ENCODE data around the gene SLC6A7. TPM values are rescaled to one million over a fixed set of nuclear protein-coding genes. Genes with fewer than 3 reads are reported as not detected.

SLC6A7 gene
- total RNA-seq, 1 donor from 2014 or later, result not detected

- Mint-ChIP-seq H3K4me3 (no peak overlapping the region), H3K4me1 (no peaks in the 10 kb centered on the region), H3K27me3 (peaks cover 4% of the 10 kb centered on the region), H3K36me3 (ENCODE audit: low read depth) (no peaks in the 10 kb centered on the region), H3K27ac (no peak overlapping the region), H3K9me3 (no peaks in the 10 kb centered on the region)
- ATAC-seq (ENCODE audit: low read depth) (no peak), DNase-seq (no peak)
- intact Hi-C loops (cut with micrococcal nuclease), result no loop called here
- no peak for TF ChIP-seq CTCF (IDR thresholded peaks at IDR 0.05)
- POLR2A ChIA-PET, result no interaction called here
- CTCF ChIA-PET, result no interaction called here
Observed at GRCh38 chr5:150244209-150244608, 54.3 kb downstream of the SLC6A7 start.

- POLR2A ChIA-PET, result no interaction called here
Observed at GRCh38 chr5:150245111-150245789, 55.4 kb downstream of the SLC6A7 start.

GRCh38 chr5:150245808-150246207 is 55.9 kb downstream of the SLC6A7 start:
- intact Hi-C loops (cut with micrococcal nuclease), result no loop called here
- Mint-ChIP-seq H3K4me3 (no peak overlapping the region), H3K36me3 (ENCODE audit: low read depth) (no peaks in the 10 kb centered on the region), H3K4me1 (no peaks in the 10 kb centered on the region), H3K27me3 (peaks cover 7% of the 10 kb centered on the region), H3K27ac (no peak overlapping the region), H3K9me3 (no peaks in the 10 kb centered on the region)
- no peak for TF ChIP-seq CTCF (IDR thresholded peaks at IDR 0.05)
- ChIA-PET CTCF (no interaction called here), POLR2A (no interaction called here)
- DNase-seq (no peak), ATAC-seq (ENCODE audit: low read depth) (no peak)

More at GRCh38 chr5:150245111-150245789, 55.4 kb downstream of the SLC6A7 start:
- intact Hi-C loops (cut with micrococcal nuclease), result no loop called here
- no peak overlapping the region for H3K27ac Mint-ChIP-seq
- peaks cover 7% of the 10 kb centered on the region for H3K27me3 Mint-ChIP-seq
- no peaks in the 10 kb centered on the region for H3K36me3 Mint-ChIP-seq (ENCODE audit: low read depth)
- no peaks in the 10 kb centered on the region for H3K4me1 Mint-ChIP-seq
- DNase-seq (no peak), ATAC-seq (ENCODE audit: low read depth) (no peak)
- H3K4me3 Mint-ChIP-seq, result no peak overlapping the region
- TF ChIP-seq CTCF (IDR thresholded peaks at IDR 0.05), result no peak
- H3K9me3 Mint-ChIP-seq, result no peaks in the 10 kb centered on the region
- CTCF ChIA-PET, result no interaction called here

- no peaks in the 10 kb centered on the region for H3K4me1 Mint-ChIP-seq
- ChIA-PET CTCF (no interaction called here), POLR2A (no interaction called here)
- H3K4me3 Mint-ChIP-seq, result no peak overlapping the region
- H3K27ac Mint-ChIP-seq, result no peak overlapping the region
- DNase-seq (no peak), ATAC-seq (ENCODE audit: low read depth) (no peak)
- no peaks in the 10 kb centered on the region for H3K9me3 Mint-ChIP-seq
- intact Hi-C loops (cut with micrococcal nuclease), result no loop called here
- H3K27me3 Mint-ChIP-seq, result peaks cover 7% of the 10 kb centered on the region
- no peak for TF ChIP-seq CTCF (IDR thresholded peaks at IDR 0.05)
- H3K36me3 Mint-ChIP-seq (ENCODE audit: low read depth), result no peaks in the 10 kb centered on the region
Observed at GRCh38 chr5:150246429-150246828, 56.6 kb downstream of the SLC6A7 start.

GRCh38 chr5:150246835-150247234 is 57.0 kb downstream of the SLC6A7 start:
- no peak overlapping the region for H3K4me3 Mint-ChIP-seq
- CTCF ChIA-PET, result no interaction called here

More at GRCh38 chr5:150246835-150247234, 57.0 kb downstream of the SLC6A7 start:
- Mint-ChIP-seq H3K9me3 (no peaks in the 10 kb centered on the region), H3K36me3 (ENCODE audit: low read depth) (no peaks in the 10 kb centered on the region), H3K4me1 (no peaks in the 10 kb centered on the region), H3K27ac (no peak overlapping the region), H3K27me3 (peaks cover 7% of the 10 kb centered on the region)
- TF ChIP-seq CTCF (IDR thresholded peaks at IDR 0.05), result no peak
- intact Hi-C loops (cut with micrococcal nuclease), result no loop called here
- no peak for ATAC-seq (ENCODE audit: low read depth)
- POLR2A ChIA-PET, result no interaction called here
- no peak for DNase-seq
